Measurements from ENCODE around the gene MAD2L2. TPM values are rescaled to one million over a fixed set of nuclear protein-coding genes. Genes with fewer than 3 reads are reported as not detected.
A peak's percentile ranks its signal among the peaks of the same experiment; 100 is the strongest.

The MAD2L2 gene
- total RNA-seq, 1 experiment from 2014 or later, result 84.8 TPM

- intact Hi-C loops (cut with micrococcal nuclease; ENCODE audit: unreplicated experiment) (no loop called here), in situ Hi-C loops (cut with HindIII; ENCODE audit: low pct_unique_long_range_greater_than_20kb, low sequenced_read_pairs) (no loop called here)
- no peaks in the 10 kb centered on the region for H3K27me3 ChIP-seq (ENCODE audit: control insufficient read depth, insufficient read depth, low read length)
- TF ChIP-seq REST (IDR thresholded peaks at IDR 0.05; ENCODE audit: insufficient read depth in 1 of 2, low read depth in 2 of 2, low read length in 1 of 2) (no peak), SIN3A (IDR thresholded peaks at IDR 0.05; ENCODE audit: borderline replicate concordance, insufficient read depth, low read depth, low read length) (no peak), POLR2AphosphoS5 (IDR thresholded peaks at IDR 0.05; ENCODE audit: low read depth, low read length) (no peak), TCF7L2 (IDR thresholded peaks at IDR 0.05; ENCODE audit: low read depth, low read length) (no peak), CTCF (IDR thresholded peaks at IDR 0.05) (no peak)
- H3K36me3 ChIP-seq (ENCODE audit: control insufficient read depth, insufficient read depth, low read length), result no peaks in the 10 kb centered on the region
- DNase-seq (ENCODE audit: low read depth, low spot score) (no peak), ATAC-seq (peak; percentile 47)
- no peak overlapping the region for H3K4me3 ChIP-seq (ENCODE audit: low read depth in 2 of 2, low read length in 2 of 2)
- BruUV-seq (replicated peaks), result no TSS peak
- ChIA-PET POLR2A (no interaction called here), CTCF (no interaction called here)
- H3K27ac ChIP-seq (ENCODE audit: low read length), result no peak overlapping the region
- no peaks in the 10 kb centered on the region for H3K9me3 ChIP-seq (ENCODE audit: control insufficient read depth, insufficient read depth, low read depth, low read length)
- peaks cover 13% of the 10 kb centered on the region for H3K4me1 ChIP-seq (ENCODE audit: control insufficient read depth, insufficient read depth, low read length)
Measured at GRCh38 chr1:11707621-11708276, 26.8 kb upstream of the MAD2L2 start.

DNA sequence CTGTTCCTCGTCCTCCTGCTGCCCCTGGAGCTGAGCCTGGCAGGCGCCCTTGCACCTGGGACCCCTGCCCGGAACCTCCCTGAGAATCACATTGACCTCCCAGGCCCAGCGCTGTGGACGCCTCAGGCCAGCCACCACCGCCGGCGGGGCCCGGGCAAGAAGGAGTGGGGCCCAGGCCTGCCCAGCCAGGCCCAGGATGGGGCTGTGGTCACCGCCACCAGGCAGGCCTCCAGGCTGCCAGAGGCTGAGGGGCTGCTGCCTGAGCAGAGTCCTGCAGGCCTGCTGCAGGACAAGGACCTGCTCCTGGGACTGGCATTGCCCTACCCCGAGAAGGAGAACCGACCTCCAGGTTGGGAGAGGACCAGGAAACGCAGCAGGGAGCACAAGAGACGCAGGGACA is 25.3 kb upstream of the MAD2L2 start:
- Histone ChIP-seq H3K9me3 (ENCODE audit: control insufficient read depth, insufficient read depth, low read depth, low read length) (no peaks in the 10 kb centered on the region), H3K27ac (ENCODE audit: low read length) (no peak overlapping the region), H3K36me3 (ENCODE audit: control insufficient read depth, insufficient read depth, low read length) (no peaks in the 10 kb centered on the region), H3K27me3 (ENCODE audit: control insufficient read depth, insufficient read depth, low read length) (no peaks in the 10 kb centered on the region), H3K4me3 (ENCODE audit: low read depth in 2 of 2, low read length in 2 of 2) (no peak overlapping the region), H3K4me1 (ENCODE audit: control insufficient read depth, insufficient read depth, low read length) (peaks cover 13% of the 10 kb centered on the region)
- intact Hi-C loops (cut with micrococcal nuclease; ENCODE audit: unreplicated experiment) (no loop called here), in situ Hi-C loops (cut with HindIII; ENCODE audit: low pct_unique_long_range_greater_than_20kb, low sequenced_read_pairs) (no loop called here)
- ATAC-seq (no peak), DNase-seq (ENCODE audit: low read depth, low spot score) (no peak)
- TF ChIP-seq SIN3A (IDR thresholded peaks at IDR 0.05; ENCODE audit: borderline replicate concordance, insufficient read depth, low read depth, low read length) (no peak), POLR2AphosphoS5 (IDR thresholded peaks at IDR 0.05; ENCODE audit: low read depth, low read length) (no peak), REST (IDR thresholded peaks at IDR 0.05; ENCODE audit: insufficient read depth in 1 of 2, low read depth in 2 of 2, low read length in 1 of 2) (no peak), CTCF (IDR thresholded peaks at IDR 0.05) (no peak), TCF7L2 (IDR thresholded peaks at IDR 0.05; ENCODE audit: low read depth, low read length) (no peak)
- ChIA-PET CTCF (no interaction called here), POLR2A (no interaction called here)
- no TSS peak for BruUV-seq (replicated peaks)

Measured in Panc1 (cell line).